ENCODE measurements around the gene PIK3R1.

PIK3R1 gene

DNA sequence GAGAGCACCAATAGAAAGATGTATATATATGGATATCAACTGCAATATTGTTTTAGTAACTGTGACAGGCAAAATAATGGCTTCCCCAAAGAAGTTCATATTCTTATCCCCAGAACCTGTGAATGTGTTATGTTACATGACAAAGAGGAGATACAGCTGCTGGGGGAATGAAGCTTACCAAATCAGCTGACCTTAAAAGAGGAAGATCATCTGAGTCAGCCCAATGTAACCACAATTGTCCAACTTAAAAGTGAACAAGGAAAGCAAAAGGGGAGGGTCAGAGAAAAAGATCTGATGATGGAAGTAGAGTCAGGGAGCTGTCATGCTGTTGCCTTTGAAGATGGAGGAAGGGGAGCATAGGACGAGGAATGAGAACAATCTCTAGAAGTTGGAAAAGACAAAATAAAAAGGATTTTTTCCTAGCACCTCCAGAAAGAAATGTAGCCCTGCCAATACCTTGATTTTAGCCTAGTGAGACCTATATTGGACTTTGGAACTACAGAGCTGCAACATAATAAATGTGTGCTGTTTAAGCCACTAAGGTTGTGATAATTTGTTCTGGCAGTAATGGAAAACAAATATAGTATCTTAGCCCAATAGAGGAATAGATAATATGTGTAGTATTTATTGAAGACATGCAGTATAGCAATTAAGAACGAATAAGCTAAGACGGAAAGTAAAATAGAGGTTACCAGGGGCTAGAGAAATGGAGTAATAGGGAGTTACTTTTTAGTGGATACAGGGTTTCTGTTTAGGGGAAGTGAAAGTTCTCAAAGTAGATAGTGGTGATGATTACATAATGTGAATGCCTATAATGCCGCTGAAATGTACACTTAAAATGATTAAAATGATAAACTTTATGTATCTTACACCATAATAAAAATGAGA lies 115.9 kb downstream of the PIK3R1 start:
- no peak overlapping the region for H3K27ac ChIP-seq
- TF ChIP-seq ZFX (IDR thresholded peaks at IDR 0.05) = no peak
- TF ChIP-seq, protein P1, sequence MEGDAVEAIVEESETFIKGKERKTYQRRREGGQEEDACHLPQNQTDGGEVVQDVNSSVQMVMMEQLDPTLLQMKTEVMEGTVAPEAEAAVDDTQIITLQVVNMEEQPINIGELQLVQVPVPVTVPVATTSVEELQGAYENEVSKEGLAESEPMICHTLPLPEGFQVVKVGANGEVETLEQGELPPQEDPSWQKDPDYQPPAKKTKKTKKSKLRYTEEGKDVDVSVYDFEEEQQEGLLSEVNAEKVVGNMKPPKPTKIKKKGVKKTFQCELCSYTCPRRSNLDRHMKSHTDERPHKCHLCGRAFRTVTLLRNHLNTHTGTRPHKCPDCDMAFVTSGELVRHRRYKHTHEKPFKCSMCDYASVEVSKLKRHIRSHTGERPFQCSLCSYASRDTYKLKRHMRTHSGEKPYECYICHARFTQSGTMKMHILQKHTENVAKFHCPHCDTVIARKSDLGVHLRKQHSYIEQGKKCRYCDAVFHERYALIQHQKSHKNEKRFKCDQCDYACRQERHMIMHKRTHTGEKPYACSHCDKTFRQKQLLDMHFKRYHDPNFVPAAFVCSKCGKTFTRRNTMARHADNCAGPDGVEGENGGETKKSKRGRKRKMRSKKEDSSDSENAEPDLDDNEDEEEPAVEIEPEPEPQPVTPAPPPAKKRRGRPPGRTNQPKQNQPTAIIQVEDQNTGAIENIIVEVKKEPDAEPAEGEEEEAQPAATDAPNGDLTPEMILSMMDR (conservative IDR thresholded peaks at IDR 0.05) = no peak

DNA sequence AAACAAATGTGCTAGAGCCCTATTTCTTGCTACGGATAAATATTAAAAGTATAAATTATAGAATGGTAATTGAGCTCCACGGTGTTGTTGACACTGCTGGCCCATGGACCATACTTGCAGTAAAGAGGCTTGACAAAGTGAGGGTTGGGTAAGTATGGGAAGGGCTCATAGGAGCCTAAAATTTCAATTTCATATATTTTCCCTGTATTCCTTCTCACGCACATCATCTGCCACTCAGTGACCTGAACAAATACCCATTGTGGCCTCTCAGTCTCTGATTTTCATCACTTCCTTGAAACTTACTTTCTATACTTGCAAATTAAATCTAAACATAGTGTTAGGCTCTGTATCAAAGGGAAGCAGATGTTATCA lies 116.5 kb downstream of the PIK3R1 start:
- TF ChIP-seq, protein P1 (conservative IDR thresholded peaks at IDR 0.05) = no peak
- TF ChIP-seq ZFX (IDR thresholded peaks at IDR 0.05) = no peak

DNA sequence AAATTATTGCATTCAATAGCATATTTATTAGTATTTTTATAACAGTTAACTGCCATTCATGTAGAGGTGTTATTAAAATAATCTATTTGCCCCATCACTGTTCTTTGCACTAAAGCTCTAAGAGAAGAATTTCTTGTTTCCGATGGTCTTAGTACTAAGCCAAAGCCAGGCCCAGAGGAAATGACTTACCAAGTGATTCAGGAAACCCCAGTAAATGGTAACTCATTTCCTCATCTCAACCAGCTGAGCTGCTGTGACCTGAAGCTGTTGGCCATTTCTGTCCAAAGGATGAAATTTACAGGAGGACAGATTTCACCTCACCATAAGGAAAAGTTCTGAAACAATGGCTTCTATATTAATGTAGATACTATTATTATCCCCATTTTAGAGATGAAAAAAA lies 117.0 kb downstream of the PIK3R1 start:
- TF ChIP-seq, protein P1 (conservative IDR thresholded peaks at IDR 0.05) = no peak
- no peak for TF ChIP-seq ZFX (IDR thresholded peaks at IDR 0.05)
- H3K27ac ChIP-seq = no peak overlapping the region

More for the DNA sequence above, 116.5 kb downstream of the PIK3R1 start:
- H3K27ac ChIP-seq = no peak overlapping the region

DNA sequence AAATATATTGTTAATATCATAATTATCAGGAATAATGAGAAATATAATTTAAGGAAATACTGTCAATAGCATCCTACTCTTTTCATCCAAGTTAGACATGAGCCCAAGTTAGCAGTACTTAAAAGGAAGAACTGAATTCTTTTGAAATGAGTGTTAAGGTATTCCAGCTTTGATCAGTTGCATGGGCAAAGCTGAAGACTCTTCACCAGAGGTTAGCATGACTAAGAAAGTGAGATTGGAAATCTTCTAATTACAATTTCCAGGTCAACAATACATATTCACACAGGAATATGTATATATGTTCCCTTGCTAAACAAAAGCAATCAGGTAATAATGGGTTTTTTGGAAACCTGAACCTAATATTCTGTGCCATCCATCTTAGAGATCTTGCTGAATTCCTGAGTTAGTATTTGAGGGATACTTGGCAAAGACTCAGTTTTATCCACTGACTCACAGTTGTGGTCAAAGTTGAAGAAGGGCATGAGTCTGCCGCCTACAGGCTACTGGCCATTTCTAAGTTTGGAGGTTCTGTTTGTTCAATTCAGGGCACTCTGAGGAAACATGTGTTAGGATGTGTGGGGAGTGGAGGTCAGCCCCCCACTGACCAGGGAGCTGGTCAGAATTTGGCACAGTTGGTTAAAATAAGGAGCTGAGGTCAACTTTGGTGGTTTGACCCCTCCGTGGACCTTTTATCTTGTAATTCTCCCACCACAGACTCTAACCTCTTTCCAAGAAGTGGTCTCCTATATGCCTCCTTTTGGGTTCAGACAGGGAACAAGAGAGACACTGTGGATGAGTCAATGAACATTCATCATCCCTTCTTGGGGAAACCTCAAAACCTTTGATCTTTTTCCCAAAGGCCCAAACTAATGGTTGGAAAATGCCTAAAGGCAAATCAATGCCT lies 118.3 kb downstream of the PIK3R1 start:
- TF ChIP-seq, protein P1 (conservative IDR thresholded peaks at IDR 0.05) = no peak
- no peak for TF ChIP-seq ZFX (IDR thresholded peaks at IDR 0.05)
- no peak overlapping the region for H3K27ac ChIP-seq

DNA sequence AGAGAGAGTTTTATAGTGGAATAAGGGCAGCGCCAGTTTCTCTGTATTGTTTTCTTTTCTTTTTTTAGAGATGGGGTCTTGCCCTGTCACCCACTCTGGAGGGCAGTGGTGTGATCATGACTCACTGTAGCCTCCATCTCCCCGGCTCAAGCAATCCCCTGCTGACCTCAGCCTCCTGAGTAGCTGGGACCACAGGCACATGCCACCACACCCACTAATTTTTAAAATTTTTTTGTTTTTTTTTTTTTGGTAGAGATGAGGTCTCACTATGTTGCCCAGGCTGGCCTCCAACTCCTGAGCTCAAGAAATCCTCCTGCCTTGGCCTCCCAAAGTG lies 119.0 kb downstream of the PIK3R1 start:
- H3K27ac ChIP-seq = no peak overlapping the region
- TF ChIP-seq, protein P1 (conservative IDR thresholded peaks at IDR 0.05) = no peak
- TF ChIP-seq ZFX (IDR thresholded peaks at IDR 0.05) = no peak

DNA sequence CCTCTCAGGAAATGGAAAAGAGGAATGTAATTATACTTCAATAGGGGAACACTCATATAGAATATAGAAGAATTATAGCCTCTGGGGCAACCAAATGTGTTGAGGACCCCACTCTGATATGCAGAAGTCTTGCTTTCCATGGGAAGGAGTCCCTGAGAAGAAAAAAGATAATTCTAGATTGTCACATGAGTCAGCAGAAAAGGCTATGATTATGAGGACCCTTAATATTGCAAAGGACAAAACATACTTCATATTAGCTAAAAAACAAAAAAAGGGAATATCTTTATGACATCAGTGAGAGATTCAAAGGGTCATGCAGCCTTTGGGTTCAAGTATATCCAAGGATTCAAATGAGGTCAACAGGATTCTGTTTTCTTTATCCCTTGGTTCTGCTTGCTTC lies 119.5 kb downstream of the PIK3R1 start:
- H3K27ac ChIP-seq = no peak overlapping the region; the same call in 1 of the 2 replicates
- TF ChIP-seq, protein P1 (conservative IDR thresholded peaks at IDR 0.05) = no peak
- TF ChIP-seq ZFX (IDR thresholded peaks at IDR 0.05) = no peak

DNA sequence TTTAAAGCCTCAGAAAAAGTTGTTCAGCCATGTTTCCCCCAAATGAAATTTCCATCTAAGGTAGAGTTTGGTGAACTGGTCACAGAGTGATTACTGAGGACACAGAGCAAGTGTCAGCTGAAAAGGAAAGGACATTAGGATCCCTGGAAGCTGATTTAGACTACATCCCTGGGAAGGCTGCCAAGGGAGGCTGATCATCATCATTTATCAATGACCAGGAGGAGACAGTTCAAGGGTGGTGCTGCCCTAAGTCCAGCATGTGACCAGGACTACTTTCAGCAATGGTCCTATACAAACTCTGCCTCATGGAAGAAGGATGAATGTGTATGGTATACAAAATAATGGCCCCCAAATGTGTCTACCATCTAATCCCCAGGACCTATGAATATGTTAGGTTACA lies 120.6 kb downstream of the PIK3R1 start:
- TF ChIP-seq ZFX (IDR thresholded peaks at IDR 0.05) = no peak
- TF ChIP-seq, protein P1 (conservative IDR thresholded peaks at IDR 0.05) = no peak
- H3K27ac ChIP-seq = no peak overlapping the region; the same call in 1 of the 2 replicates
